Ovary (tissue), 9 donors: ENCODE measurements around the gene IQCK. TPM values are rescaled to one million over a fixed set of nuclear protein-coding genes. Genes with fewer than 3 reads are reported as not detected.

ENCODE experiments used
- DNase-seq, 5 donors: peaks; one replicate each; pipeline ENCODE4 v3.0.0-alpha.2; 2019 to 2020
- H3K27ac ChIP-seq, 2 donors: fragments of 200-600 bp; one replicate each; pipeline versions ENCODE4 v1.5.1 to v1.8.0; 2019 to 2022
- H3K27me3 ChIP-seq: fragments of 200-600 bp; one replicate; pipeline ENCODE4 v1.8.0; 2022
- H3K36me3 ChIP-seq: fragments of 200-600 bp; sonication (generic); one replicate; pipeline ENCODE4 v1.5.1; 2019
- H3K4me1 ChIP-seq: one replicate; pipeline ENCODE4 v1.8.1; 2013; ENCODE audit warnings: mild to moderate bottlenecking, moderate library complexity; ENCODE audit not compliant: insufficient read depth
- H3K4me3 ChIP-seq: fragments of 200-600 bp; sonication (generic); one replicate; pipeline ENCODE4 v1.5.1; 2017
- H3K9me3 ChIP-seq, 2 donors: fragments of 200-600 bp in 1 of 2; sonication (generic) in 1 of 2; one replicate each; pipeline versions ENCODE4 v1.5.1 to v1.8.1; 2013 to 2019; ENCODE audit warnings: mild to moderate bottlenecking in 1 of 2, moderate library complexity in 1 of 2
- CTCF ChIP-seq, 3 donors: fragments of 450-650 bp in 2 of 3; fragments of 200-600 bp in 1 of 3; IDR thresholded peaks; one replicate each; pipeline versions ENCODE4 v1.5.1 to v1.8.0; 2016 to 2022; ENCODE audit warnings: antibody characterized with exemption in 3 of 3, mild to moderate bottlenecking in 1 of 3
- EP300 ChIP-seq: sonication (generic); formaldehyde crosslinking; IDR thresholded peaks from one replicate; pipeline ENCODE4 v1.6.1; 2017; ENCODE audit warnings: antibody characterized with exemption
- POLR2A ChIP-seq: fragments of 450-650 bp; IDR thresholded peaks from one replicate; pipeline ENCODE4 v1.6.1; 2017; ENCODE audit warnings: antibody characterized with exemption, mild to moderate bottlenecking, moderate library complexity
- WGBS, 3 donors: extraction: QIAGEN DNeasy Blood & Tissue Kit in 1 of 3; methylation state at CpG; one replicate each; pipeline versions ENCODE4 v1.1.5 to v1.1.7; 2013 to 2017; 5-methylcytosine and 5-hydroxymethylcytosine counted together
- intact Hi-C, 4 donors: fragments of 100-400 bp; cut with DNase I; formaldehyde crosslinking; loops; one replicate each; pipeline versions ENCODE4 v1.11.0 to v1.15.1; 2022 to 2023
- polyA plus RNA-seq, 2 donors: library from polyadenylated mRNA; stranded (reverse); fragments of 200-250 nt in 1 of 2; fragments of 350-450 nt in 1 of 2; fragmentation: Illumina TruSeq in 1 of 2; extraction: RNeasy Lipid Tissue Mini Kit (QIAGEN cat#74804) in 1 of 2; gene quantifications; one replicate each; pipeline ENCODE4 v1.2.3, GENCODE V29; 2013 to 2014
- total RNA-seq, 7 donors: library from RNA; depleted of rRNA in 2 of 7; stranded (reverse); fragments of >200 nt in 2 of 7; fragmentation: NEBNext Ultra II Directional in 3 of 7; extraction: Animal tissue kit (Norgen Biotek cat#: 25700) in 3 of 7; gene quantifications; one replicate each; pipeline versions ENCODE4 v1.1.0 to v1.2.4, GENCODE V29; 2016 to 2023
- donor health status: DM: no; HTN: no; CAD: no; lungs with moderate emphysema.
- donor health status: DM: no; HTN: no; CAD: no.
- donor health status: Bipolar disorder and iron deficiency.
- donor health status: DM: yes; HTN: yes; CAD: no.
- donor health status: DM: no; HTN: no; CAD: no.
- donor health status: DM: yes; HTN: yes; CAD: no.

Gene IQCK
- total and polyA plus RNA-seq, 9 donors: 14.3 to 52.8 (median 18.0) TPM

DNA sequence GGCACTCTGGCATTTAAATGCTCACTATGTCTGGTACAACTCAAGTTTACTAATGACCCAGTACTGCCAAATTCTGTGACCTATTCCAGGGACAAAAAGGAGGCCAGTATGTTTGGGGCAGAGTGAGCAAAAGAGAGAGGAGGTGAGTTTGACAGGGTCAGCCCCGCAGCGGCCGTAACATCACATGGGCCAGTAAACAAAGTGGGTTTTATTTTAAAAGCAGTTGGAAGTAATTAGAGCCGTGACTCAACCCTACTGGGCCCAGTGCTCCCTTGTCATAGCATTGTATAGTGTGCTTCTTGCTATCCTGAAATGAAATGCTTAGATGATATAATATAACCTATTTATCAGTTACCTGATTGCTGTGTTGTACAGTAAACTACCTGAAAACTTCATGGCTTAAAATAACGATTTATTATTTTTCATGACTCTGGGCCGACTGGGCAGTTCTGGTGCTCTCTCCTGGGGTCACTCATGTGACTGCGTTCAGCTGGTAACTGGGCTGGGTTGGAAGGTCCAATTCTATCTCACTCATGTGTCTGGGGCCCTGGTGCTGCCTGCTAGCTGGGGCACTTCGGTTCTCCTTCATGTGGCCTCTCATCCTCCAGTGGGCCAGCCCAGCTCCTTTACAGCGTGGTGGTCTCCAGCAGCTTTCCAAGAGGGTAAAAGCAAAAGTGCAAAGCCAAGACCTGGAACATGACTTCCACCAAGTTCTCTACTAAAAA lies 27.4 kb downstream of the IQCK start:
- Histone ChIP-seq H3K9me3 (no peaks in the 10 kb centered on the region), H3K27ac (no peak overlapping the region), H3K4me1 (no peaks in the 10 kb centered on the region), H3K4me3 (no peak overlapping the region), H3K27me3 (no peaks in the 10 kb centered on the region), H3K36me3 (no peaks in the 10 kb centered on the region)
- no peak for DNase-seq
- TF ChIP-seq CTCF (IDR thresholded peaks at IDR 0.05): no peak
- 87 to 89% (median 87%) methylated on average over 9 of the region's 9 CpGs for WGBS, 3 donors
- intact Hi-C loops: no loop called here

- TF ChIP-seq CTCF (IDR thresholded peaks at IDR 0.05) (no peak), EP300 (no peak), POLR2A (no peak)
- intact Hi-C loops: no loop called here
- no peak for DNase-seq
- no peaks in the 10 kb centered on the region for H3K9me3 ChIP-seq
- no peak overlapping the region for H3K27ac ChIP-seq
- WGBS, 3 donors: 57 to 66% (median 66%) methylated on average over 4 of the region's 4 CpGs
- no peaks in the 10 kb centered on the region for H3K27me3 ChIP-seq
- H3K4me3 ChIP-seq: no peak overlapping the region
- H3K4me1 ChIP-seq: no peaks in the 10 kb centered on the region
- no peaks in the 10 kb centered on the region for H3K36me3 ChIP-seq
Measured at GRCh38 chr16:19746561-19746960, 28.5 kb downstream of the IQCK start.

GRCh38 chr16:19748389-19749168 lies 30.5 kb downstream of the IQCK start:
- TF ChIP-seq EP300: no peak
- TF ChIP-seq CTCF (IDR thresholded peaks at IDR 0.05): no peak
- no peak for TF ChIP-seq POLR2A
- Histone ChIP-seq H3K4me1 (no peaks in the 10 kb centered on the region), H3K4me3 (no peak overlapping the region), H3K36me3 (no peaks in the 10 kb centered on the region), H3K27ac (no peak overlapping the region), H3K27me3 (no peaks in the 10 kb centered on the region), H3K9me3 (no peaks in the 10 kb centered on the region)
- intact Hi-C loops: no loop called here
- 50 to 57% (median 53%) methylated on average over 2 of the region's 2 CpGs for WGBS, 3 donors
- DNase-seq: no peak

- WGBS, 3 donors: 81 to 85% (median 83%) methylated on average over 4 of the region's 4 CpGs
- Histone ChIP-seq H3K4me3 (no peak overlapping the region), H3K27me3 (no peaks in the 10 kb centered on the region), H3K36me3 (no peaks in the 10 kb centered on the region), H3K9me3 (no peaks in the 10 kb centered on the region), H3K4me1 (peaks cover 4% of the 10 kb centered on the region), H3K27ac (no peak overlapping the region)
- DNase-seq: no peak
- intact Hi-C loops: no loop called here
- TF ChIP-seq POLR2A (no peak), EP300 (no peak), CTCF (IDR thresholded peaks at IDR 0.05) (no peak)
Measured at GRCh38 chr16:19749571-19750080, 31.6 kb downstream of the IQCK start.
